ENCODE results near the gene RBP3. TPM values are rescaled to one million over a fixed set of nuclear protein-coding genes. Genes with fewer than 3 reads are reported as not detected.

The RBP3 gene
- polyA plus RNA-seq, 6 donors from 2014 or later: not detected

DNA sequence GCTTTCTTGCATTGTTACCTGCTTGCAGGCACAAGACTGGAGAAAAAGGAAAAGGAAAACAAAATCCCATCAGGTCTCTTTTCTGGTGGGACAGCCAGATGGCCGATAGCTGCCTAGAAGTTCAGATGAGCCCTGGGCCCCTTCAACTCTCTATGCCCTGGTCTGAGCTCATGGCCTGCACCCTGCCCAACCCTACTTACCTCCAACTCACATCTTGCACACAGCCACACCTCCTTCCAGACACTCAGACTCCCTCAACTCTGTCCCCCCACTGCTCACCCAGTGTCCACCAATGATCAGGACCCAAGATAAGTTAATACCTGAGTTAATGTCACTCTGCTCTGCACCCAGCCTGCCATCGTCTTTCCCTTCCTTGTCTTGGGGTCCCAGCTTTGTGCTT is 10.9 kb downstream of the RBP3 start:
- H3K4me3 Mint-ChIP-seq: no peak overlapping the region
- H3K36me3 Mint-ChIP-seq: no peaks in the 10 kb centered on the region
- no peaks in the 10 kb centered on the region for H3K9me3 Mint-ChIP-seq
- ATAC-seq (ENCODE audit: low read depth in 2 of 2): no peak
- H3K27ac Mint-ChIP-seq: peak overlapping the region in 1 of 6 donors; percentile 16
- H3K4me1 Mint-ChIP-seq: no peaks in the 10 kb centered on the region
- H3K27me3 Mint-ChIP-seq: peaks cover 0 to under 1% (median 0%) of the 10 kb centered on the region in 3 donors
- no peak for DNase-seq

- peaks cover 0 to 5% (median 0%) of the 10 kb centered on the region in 3 donors for H3K27me3 Mint-ChIP-seq
- H3K4me1 Mint-ChIP-seq: no peaks in the 10 kb centered on the region
- ATAC-seq (ENCODE audit: low read depth in 2 of 2): no peak
- no peak overlapping the region for H3K27ac Mint-ChIP-seq
- H3K9me3 Mint-ChIP-seq: no peaks in the 10 kb centered on the region
- H3K36me3 Mint-ChIP-seq: no peaks in the 10 kb centered on the region
- H3K4me3 Mint-ChIP-seq: no peak overlapping the region
- no peak for DNase-seq
Measured at GRCh38 chr10:47359626-47360418, 11.7 kb downstream of the RBP3 start.

GRCh38 chr10:47360419-47361040 is 12.4 kb downstream of the RBP3 start:
- ATAC-seq (ENCODE audit: low read depth in 2 of 2): no peak

DNA sequence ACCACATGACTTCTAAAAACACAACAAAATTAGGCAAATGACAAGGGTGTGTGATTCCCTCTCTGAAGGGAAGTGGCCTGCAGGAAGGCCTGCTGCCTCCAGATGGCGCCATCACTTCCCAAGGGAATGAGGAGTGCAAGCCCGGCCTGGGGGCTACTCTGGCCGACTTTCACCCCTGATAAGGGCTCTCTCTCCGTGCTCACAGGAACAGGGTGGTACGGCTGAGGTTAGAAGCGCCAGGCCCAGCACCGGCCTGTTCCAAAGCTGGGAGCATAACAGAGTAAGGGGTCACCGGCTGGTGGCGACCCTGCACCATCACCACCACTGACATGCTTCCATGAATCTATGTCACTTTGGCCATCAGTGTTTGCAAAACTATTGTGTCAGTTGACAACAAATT is 13.1 kb downstream of the RBP3 start:
- Mint-ChIP-seq H3K4me3 (no peak overlapping the region), H3K9me3 (no peaks in the 10 kb centered on the region), H3K4me1 (no peaks in the 10 kb centered on the region), H3K36me3 (no peaks in the 10 kb centered on the region), H3K27ac (no peak overlapping the region), H3K27me3 (peaks cover 0 to 8% (median 6%) of the 10 kb centered on the region in 3 donors)
- ATAC-seq (ENCODE audit: low read depth in 2 of 2): no peak
- DNase-seq: no peak

More at GRCh38 chr10:47360419-47361040, 12.4 kb downstream of the RBP3 start:
- H3K27me3 Mint-ChIP-seq: peaks cover 0 to 6% (median 5%) of the 10 kb centered on the region in 3 donors
- peak overlapping the region in 1 of 6 donors; percentile 36 for H3K27ac Mint-ChIP-seq
- H3K4me1 Mint-ChIP-seq: no peaks in the 10 kb centered on the region
- no peaks in the 10 kb centered on the region for H3K9me3 Mint-ChIP-seq
- H3K36me3 Mint-ChIP-seq: no peaks in the 10 kb centered on the region
- DNase-seq: no peak
- H3K4me3 Mint-ChIP-seq: no peak overlapping the region

DNA sequence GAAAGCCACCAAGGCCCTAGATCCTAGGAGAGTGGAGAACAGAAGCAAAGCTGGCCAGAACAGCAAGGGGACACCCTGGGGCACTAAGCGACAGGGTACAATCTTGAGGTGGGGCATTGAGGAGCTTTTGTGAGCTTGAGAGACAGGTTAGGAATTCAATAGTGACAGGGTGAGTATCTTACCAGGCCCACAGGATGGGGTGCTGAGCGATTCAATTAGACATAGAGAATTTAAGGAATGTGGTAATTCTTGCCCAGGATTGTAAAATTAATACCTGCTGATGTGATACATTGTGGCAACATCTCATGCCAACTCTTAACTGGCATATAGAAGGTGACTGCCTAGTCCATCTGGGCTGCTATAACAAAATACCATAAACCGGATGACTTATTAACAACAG is 14.0 kb downstream of the RBP3 start:
- Mint-ChIP-seq H3K36me3 (no peaks in the 10 kb centered on the region), H3K27me3 (peaks cover 0 to 8% (median 6%) of the 10 kb centered on the region in 3 donors), H3K4me3 (no peak overlapping the region), H3K9me3 (no peaks in the 10 kb centered on the region), H3K27ac (peak overlapping the region in 1 of 6 donors; percentile 64), H3K4me1 (no peaks in the 10 kb centered on the region)
- no peak for DNase-seq
- ATAC-seq (ENCODE audit: low read depth in 2 of 2): no peak

GRCh38 chr10:47363781-47364180 is 15.6 kb downstream of the RBP3 start:
- ATAC-seq (ENCODE audit: low read depth in 2 of 2): no peak
- no peak for DNase-seq
- peaks cover 0 to 8% (median 6%) of the 10 kb centered on the region in 3 donors for H3K27me3 Mint-ChIP-seq
- no peaks in the 10 kb centered on the region for H3K9me3 Mint-ChIP-seq
- no peaks in the 10 kb centered on the region for H3K4me1 Mint-ChIP-seq
- no peak overlapping the region for H3K4me3 Mint-ChIP-seq
- H3K36me3 Mint-ChIP-seq: no peaks in the 10 kb centered on the region
- H3K27ac Mint-ChIP-seq: peak overlapping the region in 1 of 6 donors; percentile 67

DNA sequence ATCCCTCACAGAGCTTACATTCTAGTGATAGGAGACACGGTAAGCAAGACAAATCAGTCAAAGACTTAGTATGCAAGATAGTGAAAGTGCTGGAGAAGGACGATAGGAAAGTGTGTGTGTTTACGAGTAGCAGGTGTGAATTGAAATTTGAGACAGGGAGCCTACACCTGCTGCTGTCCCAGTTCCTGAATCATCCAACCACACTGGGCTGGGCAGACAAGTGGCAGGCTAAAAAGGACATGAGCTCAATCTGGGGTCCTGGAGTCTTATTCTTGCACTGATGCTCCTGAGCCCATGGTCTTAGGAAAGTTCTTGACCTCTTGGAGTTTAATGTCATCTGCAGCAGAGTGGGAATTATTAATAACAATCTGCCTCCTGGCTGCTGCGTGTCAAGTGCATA is 16.2 kb downstream of the RBP3 start:
- H3K4me1 Mint-ChIP-seq: no peaks in the 10 kb centered on the region
- no peak overlapping the region for H3K4me3 Mint-ChIP-seq
- DNase-seq: no peak
- peak overlapping the region in 1 of 6 donors; percentile 6 for H3K27ac Mint-ChIP-seq
- peaks cover 0 to 8% (median 6%) of the 10 kb centered on the region in 3 donors for H3K27me3 Mint-ChIP-seq
- H3K9me3 Mint-ChIP-seq: no peaks in the 10 kb centered on the region
- H3K36me3 Mint-ChIP-seq: no peaks in the 10 kb centered on the region
- no peak for ATAC-seq (ENCODE audit: low read depth in 2 of 2)

GRCh38 chr10:47364911-47365310 is 16.7 kb downstream of the RBP3 start:
- Mint-ChIP-seq H3K4me1 (no peaks in the 10 kb centered on the region), H3K9me3 (no peaks in the 10 kb centered on the region), H3K36me3 (no peaks in the 10 kb centered on the region), H3K27ac (no peak overlapping the region), H3K27me3 (peaks cover 0 to 8% (median 6%) of the 10 kb centered on the region in 3 donors), H3K4me3 (no peak overlapping the region)
- DNase-seq: no peak
- no peak for ATAC-seq (ENCODE audit: low read depth in 2 of 2)

DNA sequence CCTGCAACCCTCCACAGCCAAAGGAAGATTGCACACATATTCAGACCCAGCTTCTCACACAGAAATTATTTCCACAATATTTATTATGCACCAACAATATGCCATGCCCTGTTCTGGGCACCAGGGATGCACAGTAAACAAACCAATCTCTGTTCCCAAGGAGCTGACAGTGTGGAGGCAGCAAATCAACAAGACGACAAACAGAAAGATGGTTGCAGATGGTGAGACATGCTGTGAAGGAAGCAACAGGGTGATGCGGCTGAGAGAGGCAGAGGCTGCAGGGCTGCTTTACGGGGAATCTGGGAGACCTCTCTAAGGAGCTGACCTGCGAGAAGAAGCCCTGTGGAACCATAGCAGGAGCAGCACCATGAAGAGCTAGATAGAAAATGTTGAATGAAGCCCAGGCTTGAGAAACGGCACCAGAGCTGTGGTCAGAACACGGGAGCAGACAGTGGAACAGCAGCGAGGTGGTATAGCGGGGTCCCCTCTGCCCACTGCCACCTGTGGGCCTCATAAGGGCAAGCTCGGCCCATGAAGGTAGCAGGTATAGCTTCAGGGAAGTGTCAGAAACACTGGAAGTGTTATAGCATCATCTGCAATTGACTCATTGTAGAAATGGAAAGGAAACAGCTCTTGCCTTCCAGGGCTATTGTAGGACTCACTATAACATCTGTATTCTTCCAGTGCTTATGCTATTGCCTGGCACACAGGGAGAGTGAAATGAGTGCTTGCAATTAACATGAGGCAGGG is 17.4 kb downstream of the RBP3 start:
- no peaks in the 10 kb centered on the region for H3K36me3 Mint-ChIP-seq
- peaks cover 0 to 8% (median 6%) of the 10 kb centered on the region in 3 donors for H3K27me3 Mint-ChIP-seq
- DNase-seq (no peak), ATAC-seq (ENCODE audit: low read depth in 2 of 2) (no peak)
- H3K9me3 Mint-ChIP-seq: no peaks in the 10 kb centered on the region
- no peak overlapping the region for H3K27ac Mint-ChIP-seq
- no peaks in the 10 kb centered on the region for H3K4me1 Mint-ChIP-seq
- H3K4me3 Mint-ChIP-seq: no peak overlapping the region

DNA sequence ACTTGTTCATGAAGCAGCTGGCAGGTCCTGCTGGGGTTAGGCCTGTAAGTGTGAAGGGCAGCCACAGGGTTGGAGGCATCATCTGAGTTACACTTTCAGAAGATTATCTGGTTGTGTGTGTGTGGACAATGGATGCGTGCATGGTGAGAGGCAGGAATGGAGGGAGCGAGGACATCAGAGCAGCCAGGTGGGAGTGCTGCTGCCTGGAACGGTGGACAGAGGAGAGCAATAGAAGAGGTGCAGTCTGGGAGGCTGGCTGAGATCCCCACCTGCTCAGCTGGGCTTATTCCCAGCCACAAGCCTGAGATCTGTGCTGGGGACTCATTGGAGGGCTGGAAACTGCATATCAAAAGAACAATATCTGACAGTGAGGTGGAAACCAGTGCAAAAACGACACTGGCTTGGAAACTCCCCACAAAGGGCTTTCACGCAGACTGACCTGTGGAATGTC is 18.0 kb downstream of the RBP3 start:
- DNase-seq (no peak), ATAC-seq (ENCODE audit: low read depth in 2 of 2) (no peak)
- Mint-ChIP-seq H3K36me3 (no peaks in the 10 kb centered on the region), H3K27ac (peak overlapping the region in 2 of 6 donors; percentile 44 to 86), H3K4me3 (no peak overlapping the region), H3K27me3 (peaks cover 0 to 8% (median 6%) of the 10 kb centered on the region in 3 donors), H3K9me3 (no peaks in the 10 kb centered on the region), H3K4me1 (no peaks in the 10 kb centered on the region)

GRCh38 chr10:47366731-47367460 is 18.7 kb downstream of the RBP3 start:
- H3K27me3 Mint-ChIP-seq: peaks cover 0 to 8% (median 6%) of the 10 kb centered on the region in 3 donors

DNA sequence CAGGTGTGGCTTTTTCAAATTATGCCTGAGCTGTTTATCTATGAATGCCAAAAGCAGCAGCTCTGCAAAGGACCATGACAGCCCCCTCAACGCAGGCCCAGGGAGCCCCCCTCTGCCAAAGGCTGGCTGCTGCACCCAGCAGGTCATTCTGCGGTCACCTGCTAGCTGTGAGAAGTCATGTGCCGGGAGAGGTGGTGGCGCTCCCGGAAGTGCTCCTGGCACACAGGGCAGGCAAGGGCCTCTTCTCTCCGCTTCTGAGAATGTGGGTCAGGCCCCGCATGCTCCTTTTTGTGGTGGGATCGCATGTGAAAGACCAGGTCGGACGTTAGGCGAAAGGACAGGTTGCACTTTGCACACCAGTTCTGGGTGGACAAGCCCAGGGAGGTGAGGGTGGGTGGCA is 19.5 kb downstream of the RBP3 start:
- H3K27ac Mint-ChIP-seq: no peak overlapping the region

More at GRCh38 chr10:47366731-47367460, 18.7 kb downstream of the RBP3 start:
- H3K4me1 Mint-ChIP-seq: no peaks in the 10 kb centered on the region
- H3K4me3 Mint-ChIP-seq: no peak overlapping the region
- no peaks in the 10 kb centered on the region for H3K36me3 Mint-ChIP-seq
- H3K27ac Mint-ChIP-seq: no peak overlapping the region
- no peak for ATAC-seq (ENCODE audit: low read depth in 2 of 2)
- DNase-seq: no peak
- no peaks in the 10 kb centered on the region for H3K9me3 Mint-ChIP-seq

More for the DNA sequence above, 19.5 kb downstream of the RBP3 start:
- H3K9me3 Mint-ChIP-seq: no peaks in the 10 kb centered on the region
- no peaks in the 10 kb centered on the region for H3K36me3 Mint-ChIP-seq
- DNase-seq: no peak
- no peak overlapping the region for H3K4me3 Mint-ChIP-seq
- H3K27me3 Mint-ChIP-seq: peaks cover 0 to 8% (median 6%) of the 10 kb centered on the region in 3 donors
- no peaks in the 10 kb centered on the region for H3K4me1 Mint-ChIP-seq
- no peak for ATAC-seq (ENCODE audit: low read depth in 2 of 2)
